Measurements from ENCODE around the gene KCP.
A peak's percentile ranks its signal among the peaks of the same experiment; 100 is the strongest.

Gene KCP

DNA sequence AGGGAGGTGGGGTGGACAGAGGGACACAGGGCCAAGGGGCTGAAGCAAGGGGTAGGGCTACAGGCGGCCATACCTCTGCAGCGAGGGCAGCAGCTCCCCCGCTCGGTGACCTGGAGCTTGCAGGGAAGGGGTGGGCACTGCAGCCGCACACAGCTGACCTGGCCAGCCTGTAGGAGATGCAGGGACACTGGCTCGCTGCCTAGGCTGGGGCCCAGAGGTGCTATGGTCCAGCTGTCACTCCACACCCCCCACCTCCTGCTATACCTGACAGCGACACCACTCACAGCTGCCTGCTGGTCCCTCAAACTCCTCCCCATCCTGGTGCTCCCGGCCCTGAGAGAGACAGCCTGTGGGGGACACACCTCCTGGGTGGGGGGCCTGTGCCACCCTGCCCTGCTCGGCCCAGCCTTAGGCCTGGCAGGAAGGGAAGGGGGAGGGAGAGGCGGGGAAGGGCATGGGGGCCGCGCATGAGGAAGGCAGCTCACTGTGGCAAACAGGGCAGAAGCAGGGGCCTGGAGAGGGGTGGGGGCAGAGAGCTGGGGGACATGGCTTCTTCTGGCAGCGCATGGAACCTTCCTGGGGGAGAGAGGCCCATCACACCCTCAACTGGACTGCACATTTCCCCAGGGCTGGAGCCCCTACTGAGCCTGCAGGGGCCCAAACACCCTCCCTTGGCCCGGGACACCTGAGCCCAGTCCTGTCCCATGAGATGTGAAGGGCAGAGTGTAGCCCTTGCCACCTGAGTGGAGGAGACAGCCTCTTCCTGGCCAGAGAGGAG lies 23.9 kb downstream of the KCP start:
- TF ChIP-seq CTCF (IDR thresholded peaks at IDR 0.05; ENCODE audit: low read depth, low read length), result no peak
- H3K4me3 ChIP-seq (ENCODE audit: low read depth, low read length), result no peak overlapping the region

DNA sequence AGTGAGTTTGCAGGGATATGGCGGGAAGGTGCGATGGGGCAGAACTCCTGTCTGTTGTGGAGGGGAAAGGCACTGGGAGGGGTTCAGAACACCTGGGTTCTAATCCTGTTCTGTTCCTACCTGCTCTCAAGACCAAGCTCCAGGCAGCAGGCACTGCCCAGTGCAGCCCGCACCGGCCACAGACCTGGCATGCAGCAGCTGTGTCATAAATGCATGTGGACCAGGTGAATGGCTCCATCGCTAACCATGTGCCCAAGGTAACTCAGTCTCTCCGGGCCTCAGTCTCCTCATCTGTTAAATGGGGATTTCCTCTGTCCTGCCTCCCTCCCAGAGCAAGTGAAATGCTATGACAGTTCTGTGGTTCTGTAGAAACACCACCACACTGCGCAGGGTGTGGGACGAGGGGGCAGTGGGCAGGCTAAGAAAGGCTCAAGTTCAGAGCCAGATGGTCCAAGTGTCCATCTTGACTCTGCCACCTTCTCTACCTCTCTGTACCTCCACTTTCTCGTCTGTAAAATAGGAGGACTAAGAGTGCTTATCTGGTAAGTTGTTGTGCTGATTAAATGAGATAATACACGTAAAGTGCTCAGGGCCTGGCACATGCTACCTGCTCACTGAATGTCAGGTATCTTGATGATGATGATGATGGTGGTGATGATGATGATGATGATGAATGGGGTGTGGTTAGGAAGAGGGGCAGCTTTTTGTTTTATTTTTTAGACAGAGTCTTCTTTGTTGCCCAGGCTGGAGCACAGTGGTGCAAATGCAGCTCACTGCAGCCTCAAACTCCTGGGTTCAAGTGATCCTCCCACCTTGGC lies 24.9 kb downstream of the KCP start:
- no peak overlapping the region for H3K4me3 ChIP-seq (ENCODE audit: low read depth, low read length)
- no peak for TF ChIP-seq CTCF (IDR thresholded peaks at IDR 0.05; ENCODE audit: low read depth, low read length)

DNA sequence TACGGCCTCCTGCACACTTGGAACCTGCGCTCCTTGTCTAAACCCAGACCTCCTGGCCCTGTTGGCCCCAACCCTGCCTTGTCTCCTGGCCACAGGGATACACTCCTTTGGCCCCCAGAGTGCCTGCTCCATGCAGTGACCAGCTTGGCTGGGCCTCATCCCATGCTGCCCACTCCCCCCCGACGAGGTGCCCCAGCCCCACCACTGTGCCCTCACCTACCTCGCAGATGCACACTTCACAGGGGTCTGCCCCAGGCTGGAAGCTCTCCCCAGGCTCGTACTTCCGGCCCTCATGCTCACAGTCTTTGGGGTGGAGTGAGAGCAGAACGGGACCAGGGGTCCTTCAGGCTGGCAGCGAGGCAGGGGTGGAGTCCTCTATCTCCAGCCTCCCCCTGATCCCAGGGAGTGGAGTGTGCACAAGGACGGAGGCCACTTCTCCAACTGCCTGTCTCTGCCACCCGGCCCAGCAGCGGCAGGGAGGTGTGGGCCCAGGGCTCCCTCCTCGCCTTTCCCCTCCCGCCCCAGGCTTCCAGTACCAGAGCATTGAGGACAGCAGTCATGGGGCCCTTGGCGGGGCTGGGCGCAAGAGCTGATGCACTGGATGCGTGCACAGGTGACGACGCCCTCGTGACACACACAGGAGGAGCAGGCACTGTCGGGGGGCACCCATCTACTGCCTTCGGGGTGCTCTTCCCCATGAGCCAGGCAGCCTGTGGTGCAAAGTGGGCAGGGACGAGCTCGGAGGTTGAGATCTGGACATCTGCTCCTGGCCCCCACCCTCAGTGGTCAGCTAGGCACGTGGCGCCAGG lies 25.7 kb downstream of the KCP start:
- H3K4me3 ChIP-seq (ENCODE audit: low read depth, low read length), result no peak overlapping the region
- no peak for TF ChIP-seq CTCF (IDR thresholded peaks at IDR 0.05; ENCODE audit: low read depth, low read length)

- no peak overlapping the region for H3K4me3 ChIP-seq (ENCODE audit: low read depth, low read length)
- TF ChIP-seq CTCF (IDR thresholded peaks at IDR 0.05; ENCODE audit: low read depth, low read length), result peak; percentile 83
Observed at GRCh38 chr7:128883622-128884448, 26.7 kb downstream of the KCP start.

DNA sequence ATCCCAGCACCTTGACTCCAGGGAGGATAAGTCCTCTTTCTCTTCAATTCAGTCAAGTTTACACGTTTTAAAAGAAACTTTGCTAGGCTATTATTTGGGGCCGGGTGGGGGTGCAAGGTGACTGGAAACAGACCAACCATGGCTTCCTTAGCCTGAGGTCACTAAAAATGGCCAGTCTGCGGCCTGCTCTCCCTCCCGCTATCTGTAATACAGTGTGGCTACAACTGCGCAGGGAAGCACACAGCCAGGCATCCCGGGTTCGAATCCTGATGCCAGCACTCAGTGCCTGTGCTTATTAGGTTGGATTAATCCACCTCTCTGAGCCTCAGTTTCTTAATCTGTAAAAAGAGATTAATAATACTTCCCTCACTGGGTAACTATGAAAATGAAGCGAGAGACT lies 28.4 kb downstream of the KCP start:
- TF ChIP-seq CTCF (IDR thresholded peaks at IDR 0.05; ENCODE audit: low read depth, low read length), result no peak
- no peak overlapping the region for H3K4me3 ChIP-seq (ENCODE audit: low read depth, low read length)

DNA sequence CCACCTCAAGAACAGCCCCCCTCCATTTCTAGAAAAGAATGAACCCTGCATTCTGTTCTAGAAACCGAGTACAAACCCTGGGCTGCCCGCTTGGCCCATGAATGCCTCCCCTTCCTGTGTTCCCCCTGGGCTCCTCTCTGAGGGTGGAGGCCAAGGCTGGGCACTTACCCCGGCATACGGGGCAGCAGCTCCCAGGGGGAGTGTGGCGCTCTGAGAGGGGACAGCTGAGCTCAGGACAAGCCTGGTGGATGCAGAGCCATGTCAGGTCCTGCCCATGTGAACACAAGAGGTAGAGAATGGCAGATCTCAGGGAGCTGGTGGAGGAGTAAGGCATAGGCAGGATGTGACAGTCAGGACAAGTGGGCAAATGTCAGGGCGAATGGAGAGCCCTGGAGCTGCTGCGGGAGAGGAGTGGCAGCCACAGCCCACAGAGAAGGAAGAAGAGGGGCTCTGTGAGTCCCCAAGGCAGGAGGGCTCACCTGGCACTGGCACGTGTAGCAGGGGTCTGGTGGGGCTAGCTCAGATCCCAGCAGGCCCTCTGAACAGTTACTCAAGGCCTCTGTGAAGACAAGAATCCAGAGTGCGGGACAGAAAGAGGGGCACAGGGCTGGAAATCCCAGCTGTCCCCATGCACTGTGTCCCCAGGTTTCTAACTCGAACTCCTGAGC lies 28.9 kb downstream of the KCP start:
- no peak for TF ChIP-seq CTCF (IDR thresholded peaks at IDR 0.05; ENCODE audit: low read depth, low read length)

More for the DNA sequence above, 28.9 kb downstream of the KCP start:
- no peak overlapping the region for H3K4me3 ChIP-seq (ENCODE audit: low read depth, low read length)
